CD4-positive, alpha-beta T cell treated with Interleukin-2 at 100 ng/mL for 4 hours (primary cell): ENCODE data around the gene DGKQ.

Source experiments
- DNase-seq: peaks from one replicate; pipeline ENCODE4 v3.0.0-alpha.2; 2020; ENCODE audit warnings: low spot score

Gene DGKQ

GRCh38 chr4:974668-975067 lies 1.3 kb upstream of the DGKQ start:
- no peak for DNase-seq

GRCh38 chr4:972651-973424 lies 531 bp downstream of the DGKQ start:
- DNase-seq = peak; percentile 52

- DNase-seq = no peak
These were observed 1.5 kb downstream of the DGKQ start for GRCh38 chr4:971666-972500.

- DNase-seq = no peak
These were observed 2.4 kb downstream of the DGKQ start for GRCh38 chr4:970854-971520.

DNA sequence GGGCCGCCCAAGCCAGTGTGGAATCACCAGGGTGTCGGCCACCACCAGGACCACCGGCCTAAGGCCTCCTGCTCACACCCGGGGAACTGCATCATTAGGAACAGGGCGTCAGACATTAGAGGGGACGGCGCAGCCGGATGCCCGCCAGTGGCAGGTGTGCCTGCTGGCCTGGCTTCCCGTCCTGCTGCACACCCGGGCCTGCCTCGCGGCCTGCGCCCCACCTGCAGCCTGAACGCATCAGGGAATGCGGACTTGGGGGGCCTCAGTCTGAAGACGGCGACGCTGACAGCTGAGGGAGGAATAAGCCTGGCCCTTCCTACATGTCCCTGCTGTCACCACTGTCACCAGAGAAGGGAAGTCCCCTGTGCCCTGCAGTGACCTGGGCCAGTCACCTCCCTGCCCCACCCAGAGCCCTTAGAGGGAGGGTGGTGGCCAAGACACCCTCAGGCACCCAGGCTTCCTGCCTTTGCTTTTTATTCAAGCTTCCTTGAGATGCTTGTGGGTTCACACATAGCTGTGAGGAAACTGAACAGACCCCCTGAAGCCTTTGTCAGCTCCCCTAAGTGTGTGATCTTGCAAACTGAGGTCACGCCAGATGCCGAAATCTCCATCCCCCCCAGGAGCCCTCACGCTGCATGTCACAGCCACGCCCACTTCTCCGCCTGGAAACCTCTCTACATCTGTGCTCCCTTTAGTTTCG lies 3.2 kb downstream of the DGKQ start:
- peak; percentile 62 for DNase-seq

DNA sequence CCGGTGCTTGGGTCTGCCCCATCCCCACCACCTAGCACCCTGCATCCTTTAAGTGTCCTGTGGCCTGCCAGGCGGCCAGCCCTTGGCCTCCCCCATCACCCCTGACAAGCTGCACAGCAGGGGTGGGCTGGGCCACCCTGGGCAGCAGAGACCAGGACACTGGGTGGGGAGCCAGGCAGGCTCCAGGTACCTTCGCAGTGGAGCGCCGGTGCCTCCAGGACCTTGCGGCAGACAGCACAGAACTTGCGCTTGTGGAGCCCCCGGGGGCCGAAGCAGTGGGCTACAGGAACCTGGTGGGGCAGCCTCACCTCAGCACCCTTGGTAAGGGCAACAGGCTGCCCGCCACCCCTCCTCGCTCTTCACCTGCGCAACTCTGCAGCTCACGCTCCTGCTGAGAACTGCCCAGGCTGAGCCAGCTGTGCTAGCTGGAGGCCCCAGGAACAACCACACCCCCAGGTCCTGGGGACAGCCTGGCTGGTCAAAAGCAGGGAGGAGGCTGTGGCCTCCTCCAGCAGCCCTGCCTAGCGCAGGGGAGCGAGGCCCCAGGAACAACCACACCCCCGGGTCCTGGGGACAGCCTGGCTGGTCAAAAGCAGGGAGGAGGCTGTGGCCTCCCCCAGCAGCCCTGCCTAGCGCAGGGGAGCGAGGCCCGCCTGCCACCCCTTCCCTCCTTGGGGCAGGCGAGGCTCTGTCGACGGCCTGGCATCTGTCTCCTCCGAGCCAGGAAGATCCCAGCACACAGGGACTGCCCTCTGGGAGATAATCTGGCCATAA lies 4.6 kb downstream of the DGKQ start:
- no peak for DNase-seq

DNA sequence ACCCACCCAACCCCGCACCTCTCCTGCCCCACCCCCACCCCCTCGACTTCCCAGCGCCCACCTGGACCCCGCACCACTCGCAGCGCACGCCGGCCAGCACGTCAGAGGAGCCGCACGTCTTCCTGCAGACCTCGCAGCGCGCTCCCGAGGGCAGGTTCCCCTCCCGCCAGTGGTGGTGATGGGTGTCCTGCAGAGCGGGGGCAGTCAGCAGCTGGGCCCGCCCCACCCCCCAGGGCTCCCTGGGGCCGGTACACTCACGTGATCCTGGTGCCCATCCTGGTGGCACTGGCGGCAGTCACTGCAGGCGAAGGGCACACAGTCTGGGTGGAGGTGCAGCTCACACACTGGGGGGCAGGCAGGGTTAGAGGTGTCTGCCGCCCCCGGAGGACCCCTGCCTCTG lies 5.1 kb downstream of the DGKQ start:
- DNase-seq = no peak

DNA sequence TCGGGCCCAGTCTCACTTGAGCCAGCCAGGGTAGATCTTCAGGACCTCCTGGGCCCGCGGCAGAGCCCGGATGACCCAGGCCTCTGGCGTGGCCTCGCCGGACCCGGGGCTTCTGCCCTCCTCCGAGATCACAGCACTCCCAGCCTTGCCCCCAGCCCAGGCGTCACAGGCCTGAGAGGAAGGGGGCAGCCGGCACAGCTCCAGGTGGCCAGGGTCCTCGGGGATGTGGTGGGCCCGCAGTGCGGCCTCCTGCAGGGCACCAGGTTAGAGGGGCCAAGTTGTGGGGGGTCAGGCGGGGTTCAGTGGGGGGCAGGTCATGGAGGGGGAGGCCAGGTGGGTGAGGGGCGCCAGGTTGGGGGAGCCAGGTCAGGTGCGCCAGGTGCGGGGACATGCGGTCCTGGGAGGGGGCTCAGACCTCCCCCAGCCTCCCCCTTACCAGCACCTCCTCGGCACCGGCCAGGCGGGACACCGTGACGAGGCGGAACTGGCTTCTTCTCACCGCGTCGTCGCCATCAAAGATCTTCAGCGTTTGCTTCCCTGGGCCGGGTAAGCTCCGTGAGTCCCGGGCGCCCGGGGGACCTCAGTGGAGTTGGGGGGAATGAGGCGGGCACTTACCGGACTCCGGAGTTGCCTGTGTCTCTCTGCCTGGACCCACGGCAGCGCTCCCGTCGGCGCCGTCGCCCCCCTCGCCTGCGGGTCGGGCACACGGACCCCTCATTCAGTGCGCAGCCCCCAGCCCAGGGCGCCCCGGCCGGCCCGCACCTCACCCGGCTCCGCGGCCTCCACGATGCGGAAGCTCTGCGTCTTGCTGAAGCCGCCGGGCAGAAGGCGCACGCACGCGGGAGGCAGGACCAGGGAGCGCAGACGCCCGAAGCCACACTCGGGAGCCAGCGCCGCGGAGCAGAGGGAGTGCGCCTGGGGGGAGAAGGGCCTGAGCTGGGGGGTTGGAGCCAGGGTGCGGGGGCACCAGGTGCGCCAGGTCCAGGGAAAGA lies 6.0 kb downstream of the DGKQ start:
- DNase-seq = no peak

GRCh38 chr4:966266-967112 lies 6.9 kb downstream of the DGKQ start:
- DNase-seq = no peak

GRCh38 chr4:965766-966134 lies 7.6 kb downstream of the DGKQ start:
- no peak for DNase-seq

DNA sequence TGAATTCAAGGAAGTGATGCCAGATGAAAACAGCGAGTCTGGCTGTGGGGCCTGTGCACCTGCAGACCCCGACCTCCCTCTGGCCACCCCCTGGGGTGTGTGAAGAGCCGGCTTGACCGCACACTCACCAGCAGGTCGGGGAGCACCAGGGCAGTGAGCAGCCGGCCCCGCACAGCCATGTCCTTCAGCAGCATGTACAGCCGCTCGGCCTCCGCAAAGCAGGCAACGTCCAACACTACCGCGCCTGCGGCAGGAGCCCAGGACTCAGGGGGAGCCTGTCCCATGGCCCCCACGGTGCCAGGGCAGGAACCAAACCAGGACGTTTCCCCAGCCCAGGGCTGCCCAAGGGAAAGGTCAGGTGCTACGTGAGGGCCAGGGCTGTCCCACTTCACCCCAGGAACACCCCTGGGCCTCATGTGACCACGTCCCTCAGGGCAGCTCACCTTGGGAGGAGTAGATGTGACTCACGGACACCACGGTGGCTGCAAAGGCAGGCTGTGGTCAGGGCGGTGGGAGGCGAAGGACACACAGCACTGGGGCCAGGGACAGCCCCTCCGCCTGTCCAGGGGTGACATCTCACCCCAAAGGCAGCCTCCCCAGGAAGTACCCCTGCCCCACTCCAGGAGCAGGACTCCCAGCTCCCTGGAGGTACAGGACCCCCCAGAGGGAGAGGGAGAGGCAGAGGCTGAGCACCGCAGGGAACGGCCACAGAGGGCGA lies 8.2 kb downstream of the DGKQ start:
- DNase-seq = no peak

- no peak for DNase-seq
These were observed 8.9 kb downstream of the DGKQ start for GRCh38 chr4:964346-965025.

DNA sequence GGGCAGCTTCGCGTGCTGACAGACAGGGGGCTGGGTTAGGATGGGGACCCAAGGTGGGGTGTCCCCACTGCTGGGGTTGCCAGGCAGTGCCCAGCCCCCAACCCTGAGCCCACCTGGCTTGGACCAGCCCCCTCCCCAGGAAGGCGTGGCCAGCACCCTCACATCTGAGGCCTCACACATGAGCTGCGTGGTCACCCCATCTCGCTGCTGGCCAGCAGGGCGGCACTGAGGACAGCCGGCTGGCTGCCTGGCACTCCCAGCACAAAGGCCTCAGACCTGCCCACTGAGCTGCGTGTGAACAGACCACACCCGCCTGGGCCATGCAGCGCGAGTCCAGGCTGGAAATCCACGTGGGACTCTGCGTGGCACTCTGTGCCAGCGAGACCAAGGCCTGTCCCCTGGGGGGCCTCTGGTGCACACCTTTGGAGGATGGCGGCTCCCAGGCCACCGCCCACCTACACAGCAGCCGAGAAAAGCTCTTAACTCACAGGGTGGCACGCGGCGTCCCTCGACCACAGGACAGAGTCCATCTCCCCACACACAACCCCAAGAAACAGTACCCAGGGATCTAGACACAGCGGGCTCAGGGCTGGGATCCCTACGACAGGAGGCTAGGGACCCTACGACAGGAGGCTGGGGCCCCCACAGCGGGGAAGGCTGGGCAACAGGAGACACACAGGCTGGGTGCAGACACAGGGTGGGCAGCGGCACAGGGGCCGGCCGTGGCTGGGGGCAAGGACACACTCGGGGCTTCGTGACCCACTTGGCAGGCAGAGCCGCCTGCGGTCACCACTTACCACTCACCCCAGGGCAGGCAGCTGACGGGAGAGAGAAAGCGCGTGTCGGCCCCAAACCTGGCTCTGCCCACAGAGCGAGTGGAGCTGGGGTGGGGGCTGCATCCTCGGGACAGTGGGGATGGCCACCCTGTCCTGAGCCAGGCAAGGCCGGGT lies 9.8 kb downstream of the DGKQ start:
- no peak for DNase-seq

DNA sequence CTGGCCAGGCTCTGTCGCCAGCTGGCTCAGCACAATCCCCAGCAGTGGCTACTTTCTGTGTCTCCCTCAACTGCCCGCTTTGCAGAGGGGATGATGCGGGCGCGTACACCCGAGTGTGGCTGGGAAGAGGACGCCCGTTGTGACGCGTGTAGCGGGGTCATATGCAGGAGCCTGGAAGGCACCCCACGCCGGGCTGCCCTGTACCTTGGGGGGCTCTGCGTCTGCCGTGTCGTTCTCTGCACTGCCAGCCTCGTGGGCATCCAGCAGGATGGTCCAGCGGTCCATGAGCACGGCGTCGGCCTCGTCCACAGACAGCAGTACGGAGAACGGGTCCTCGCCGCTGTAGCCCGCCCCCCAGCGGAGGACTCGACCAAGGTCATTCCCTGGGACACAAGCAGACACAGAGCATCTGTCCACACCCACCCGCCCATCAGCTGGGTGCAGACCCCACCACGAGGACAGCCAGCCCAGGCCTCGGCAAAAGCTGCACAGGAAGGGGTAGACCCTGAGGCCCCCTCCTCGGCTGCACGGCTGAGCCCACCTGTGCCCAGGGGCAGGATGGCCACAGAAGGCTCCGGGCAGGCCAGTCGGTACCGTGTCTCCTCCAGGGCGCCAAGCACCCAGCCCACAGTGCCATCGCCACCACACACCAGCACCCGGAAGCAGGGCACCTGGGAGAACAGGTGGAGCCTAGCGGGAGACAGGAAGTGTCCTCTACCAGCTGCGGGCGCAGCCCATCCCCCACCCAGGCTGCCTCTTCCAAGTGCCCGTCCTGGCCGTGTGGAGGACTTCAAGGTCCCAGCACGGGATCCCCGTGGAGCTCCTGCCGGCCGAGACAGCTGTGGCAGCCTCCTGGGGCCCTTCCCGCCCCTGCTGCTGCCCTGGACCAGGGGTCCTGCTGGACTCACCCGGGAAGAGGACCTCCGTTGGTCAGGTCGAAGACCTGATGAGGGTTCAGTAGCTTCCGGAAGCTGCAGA lies 10.8 kb downstream of the DGKQ start:
- DNase-seq = no peak

GRCh38 chr4:961351-962230 lies 11.8 kb downstream of the DGKQ start:
- DNase-seq = no peak
